ENCODE data around the gene GNG4. TPM values are rescaled to one million over a fixed set of nuclear protein-coding genes. Genes with fewer than 3 reads are reported as not detected.
"Not testable (repeated sequence)": the region's sequence is repeated elsewhere in the genome, so short reads cannot be mapped to it uniquely, and the experiment has no call there.

GNG4 gene
- total RNA-seq, 2 experiments from 2014 or later: 1.4 to 1.9 TPM

GRCh38 chr1:235558621-235559169 lies 90.9 kb downstream of the GNG4 start:
- Mint-ChIP-seq H3K36me3 (no peaks in the 10 kb centered on the region), H3K27me3 (no peaks in the 10 kb centered on the region), H3K4me1 (no peaks in the 10 kb centered on the region)

GRCh38 chr1:235557495-235557894 lies 92.1 kb downstream of the GNG4 start:
- Mint-ChIP-seq H3K27me3 (no peaks in the 10 kb centered on the region), H3K4me3 (no peak overlapping the region), H3K4me1 (no peaks in the 10 kb centered on the region), H3K27ac (no peak overlapping the region), H3K36me3 (no peaks in the 10 kb centered on the region), H3K9me3 (no peaks in the 10 kb centered on the region)
- no peak for DNase-seq

More at GRCh38 chr1:235558621-235559169, 90.9 kb downstream of the GNG4 start:
- no peak for DNase-seq
- H3K4me3 Mint-ChIP-seq: no peak overlapping the region
- H3K27ac Mint-ChIP-seq: no peak overlapping the region
- no peaks in the 10 kb centered on the region for H3K9me3 Mint-ChIP-seq

- no peaks in the 10 kb centered on the region for H3K4me1 Mint-ChIP-seq
- no peak overlapping the region for H3K4me3 Mint-ChIP-seq
- H3K36me3 Mint-ChIP-seq: no peaks in the 10 kb centered on the region
- no peak overlapping the region for H3K27ac Mint-ChIP-seq
- DNase-seq: no peak
- no peaks in the 10 kb centered on the region for H3K9me3 Mint-ChIP-seq
- H3K27me3 Mint-ChIP-seq: no peaks in the 10 kb centered on the region
Observed at GRCh38 chr1:235556807-235557206, 92.8 kb downstream of the GNG4 start.

- no peak for DNase-seq
- no peaks in the 10 kb centered on the region for H3K36me3 Mint-ChIP-seq
- no peaks in the 10 kb centered on the region for H3K9me3 Mint-ChIP-seq
- H3K4me1 Mint-ChIP-seq: no peaks in the 10 kb centered on the region
- no peaks in the 10 kb centered on the region for H3K27me3 Mint-ChIP-seq
- no peak overlapping the region for H3K27ac Mint-ChIP-seq
- no peak overlapping the region for H3K4me3 Mint-ChIP-seq
Observed at GRCh38 chr1:235553112-235553551, 96.5 kb downstream of the GNG4 start.

GRCh38 chr1:235552146-235552716 lies 97.4 kb downstream of the GNG4 start:
- Mint-ChIP-seq H3K9me3 (no peaks in the 10 kb centered on the region), H3K27me3 (no peaks in the 10 kb centered on the region), H3K27ac (no peak overlapping the region), H3K4me3 (no peak overlapping the region), H3K4me1 (no peaks in the 10 kb centered on the region), H3K36me3 (no peaks in the 10 kb centered on the region)
- no peak for DNase-seq

GRCh38 chr1:235549351-235550139 lies 100.0 kb downstream of the GNG4 start:
- Mint-ChIP-seq H3K36me3 (no peaks in the 10 kb centered on the region), H3K4me1 (no peaks in the 10 kb centered on the region), H3K27ac (no peak overlapping the region), H3K4me3 (no peak overlapping the region), H3K9me3 (no peaks in the 10 kb centered on the region), H3K27me3 (no peaks in the 10 kb centered on the region)
- no peak for DNase-seq

GRCh38 chr1:235546369-235547155 lies 103.0 kb downstream of the GNG4 start:
- not testable (repeated sequence) for H3K4me1 Mint-ChIP-seq, H3K27me3 Mint-ChIP-seq, DNase-seq, H3K27ac Mint-ChIP-seq, H3K4me3 Mint-ChIP-seq, H3K36me3 Mint-ChIP-seq, H3K9me3 Mint-ChIP-seq

GRCh38 chr1:235545292-235545930 lies 104.2 kb downstream of the GNG4 start:
- no peaks in the 10 kb centered on the region for H3K4me1 Mint-ChIP-seq
- DNase-seq: no peak
- no peak overlapping the region for H3K27ac Mint-ChIP-seq
- H3K9me3 Mint-ChIP-seq: no peaks in the 10 kb centered on the region
- no peak overlapping the region for H3K4me3 Mint-ChIP-seq
- no peaks in the 10 kb centered on the region for H3K36me3 Mint-ChIP-seq
- no peaks in the 10 kb centered on the region for H3K27me3 Mint-ChIP-seq

GRCh38 chr1:235542845-235543244 lies 106.7 kb downstream of the GNG4 start:
- H3K9me3 Mint-ChIP-seq, DNase-seq, H3K4me1 Mint-ChIP-seq, H3K27me3 Mint-ChIP-seq, H3K27ac Mint-ChIP-seq, H3K36me3 Mint-ChIP-seq, H3K4me3 Mint-ChIP-seq: not testable (repeated sequence)

- Mint-ChIP-seq H3K27ac (no peak overlapping the region), H3K27me3 (peaks cover 10% of the 10 kb centered on the region), H3K9me3 (no peaks in the 10 kb centered on the region), H3K4me3 (no peak overlapping the region), H3K36me3 (no peaks in the 10 kb centered on the region), H3K4me1 (peaks cover 3% of the 10 kb centered on the region)
- no peak for DNase-seq
Observed at GRCh38 chr1:235533476-235534168, 116.0 kb downstream of the GNG4 start.

GRCh38 chr1:235532360-235532759 lies 117.2 kb downstream of the GNG4 start:
- no peaks in the 10 kb centered on the region for H3K36me3 Mint-ChIP-seq
- no peak overlapping the region for H3K27ac Mint-ChIP-seq
- peaks cover 10% of the 10 kb centered on the region for H3K27me3 Mint-ChIP-seq
- no peak overlapping the region for H3K4me3 Mint-ChIP-seq
- no peaks in the 10 kb centered on the region for H3K9me3 Mint-ChIP-seq
- DNase-seq: no peak
- H3K4me1 Mint-ChIP-seq: peaks cover 3% of the 10 kb centered on the region

- peaks cover 4% of the 10 kb centered on the region for H3K27me3 Mint-ChIP-seq
- H3K4me1 Mint-ChIP-seq: peaks cover 2% of the 10 kb centered on the region
- H3K4me3 Mint-ChIP-seq: no peak overlapping the region
- H3K27ac Mint-ChIP-seq: no peak overlapping the region
- no peaks in the 10 kb centered on the region for H3K36me3 Mint-ChIP-seq
- H3K9me3 Mint-ChIP-seq: no peaks in the 10 kb centered on the region
- DNase-seq: no peak
Observed at GRCh38 chr1:235527196-235527814, 122.3 kb downstream of the GNG4 start.

GRCh38 chr1:235525314-235525713 lies 124.3 kb downstream of the GNG4 start:
- H3K4me1 Mint-ChIP-seq: peaks cover 2% of the 10 kb centered on the region
- no peak overlapping the region for H3K4me3 Mint-ChIP-seq
- H3K27me3 Mint-ChIP-seq: no peaks in the 10 kb centered on the region
- H3K9me3 Mint-ChIP-seq: no peaks in the 10 kb centered on the region
- no peak overlapping the region for H3K27ac Mint-ChIP-seq
- H3K36me3 Mint-ChIP-seq: no peaks in the 10 kb centered on the region
- DNase-seq: no peak

GRCh38 chr1:235516862-235517446 lies 132.6 kb downstream of the GNG4 start:
- no peaks in the 10 kb centered on the region for H3K36me3 Mint-ChIP-seq
- no peaks in the 10 kb centered on the region for H3K9me3 Mint-ChIP-seq
- no peak overlapping the region for H3K4me3 Mint-ChIP-seq
- no peaks in the 10 kb centered on the region for H3K27me3 Mint-ChIP-seq
- no peak overlapping the region for H3K27ac Mint-ChIP-seq
- DNase-seq: no peak
- H3K4me1 Mint-ChIP-seq: peaks cover 4% of the 10 kb centered on the region

All from activated naive CD8-positive, alpha-beta T cell treated with anti-CD3 and anti-CD28 coated beads for 36 hours (primary cell).